Calu3 (cell line): Measurements from ENCODE around the gene RBPMS2. TPM values are rescaled to one million over a fixed set of nuclear protein-coding genes. Genes with fewer than 3 reads are reported as not detected.

ENCODE experiments used
- BruUV-seq: library from RNA; stranded (reverse); fragments of 400-500 nt; replicated peaks from 2 replicates; lab custom pipeline; 2021; lab: Mats Ljungman, UMichigan
- CTCF ChIA-PET: fragments of 300-600 bp; sonication (Branson Sonifier 250); formaldehyde crosslinking; loops from one replicate; lab custom pipeline; 2022; ENCODE audit warnings: antibody characterized with exemption; lab: Charles Lee
- DNase-seq: peaks from one replicate; pipeline ENCODE4 v3.0.0; 2022
- H3K27ac Mint-ChIP-seq: one replicate; pipeline ENCODE4 v1.8.0; 2022; ENCODE audit warnings: mixed read lengths; ENCODE audit not compliant: unreplicated experiment
- H3K27me3 Mint-ChIP-seq: one replicate; pipeline ENCODE4 v1.8.0; 2022; ENCODE audit warnings: mixed read lengths; ENCODE audit not compliant: unreplicated experiment
- H3K36me3 Mint-ChIP-seq: one replicate; pipeline ENCODE4 v1.8.0; 2022; ENCODE audit warnings: mild to moderate bottlenecking, moderate library complexity, mixed read lengths; ENCODE audit not compliant: insufficient read depth, unreplicated experiment
- H3K4me1 Mint-ChIP-seq: one replicate; pipeline ENCODE4 v1.8.0; 2022; ENCODE audit warnings: mild to moderate bottlenecking, low read depth, mixed read lengths; ENCODE audit not compliant: unreplicated experiment
- H3K4me3 Mint-ChIP-seq: one replicate; pipeline ENCODE4 v1.8.0; 2022; ENCODE audit warnings: mild to moderate bottlenecking, low read depth, moderate library complexity, mixed read lengths; ENCODE audit not compliant: unreplicated experiment
- H3K9me3 Mint-ChIP-seq: one replicate; pipeline ENCODE4 v1.8.0; 2022; ENCODE audit warnings: low read depth, mixed read lengths; ENCODE audit not compliant: unreplicated experiment
- CTCF ChIP-seq: fragments of 200-600 bp; IDR thresholded peaks from one replicate; pipeline ENCODE4 v1.8.0; 2022; ENCODE audit warnings: antibody characterized with exemption; ENCODE audit not compliant: unreplicated experiment
- intact Hi-C: fragments of 100-400 bp; cut with micrococcal nuclease; formaldehyde crosslinking; loops from one replicate; pipeline ENCODE4 v1.10.0; 2022; ENCODE audit not compliant: unreplicated experiment
- total RNA-seq: library from RNA; stranded (reverse); gene quantifications from 2 replicates; pipeline ENCODE4 v1.2.3, GENCODE V29; 2022

Gene RBPMS2
- total RNA-seq, 1 experiment from 2014 or later, result 1.4 TPM

GRCh38 chr15:64813075-64813474, 37.7 kb upstream of the RBPMS2 start:
- BruUV-seq, result no TSS peak
- H3K4me1 Mint-ChIP-seq, result no peaks in the 10 kb centered on the region
- TF ChIP-seq CTCF, result no peak
- peaks cover 8% of the 10 kb centered on the region for H3K36me3 Mint-ChIP-seq
- no peak for DNase-seq
- no peaks in the 10 kb centered on the region for H3K9me3 Mint-ChIP-seq
- H3K4me3 Mint-ChIP-seq, result no peak overlapping the region
- intact Hi-C loops, result no loop called here
- H3K27me3 Mint-ChIP-seq, result peaks cover 19% of the 10 kb centered on the region
- CTCF ChIA-PET, result interaction anchor here (0.9 kb wide), 1 partner anchor 23 kb away, joined by 3 read pairs; no protein-coding TSS in a partner anchor
- no peak overlapping the region for H3K27ac Mint-ChIP-seq

GRCh38 chr15:64810497-64811326, 35.3 kb upstream of the RBPMS2 start:
- no peaks in the 10 kb centered on the region for H3K9me3 Mint-ChIP-seq
- peaks cover 5% of the 10 kb centered on the region for H3K36me3 Mint-ChIP-seq
- H3K27me3 Mint-ChIP-seq, result peaks cover 24% of the 10 kb centered on the region
- DNase-seq, result no peak
- no peaks in the 10 kb centered on the region for H3K4me1 Mint-ChIP-seq
- CTCF ChIA-PET, result interaction anchor here (0.5 to 2.6 kb wide), 11 partner anchors 8 to 93 kb away, joined by 3 to 30 read pairs (median 3); partner anchors contain the start of gene PIF1
- no peak overlapping the region for H3K27ac Mint-ChIP-seq
- intact Hi-C loops, result loop anchor here (1.0 kb wide), 1 partner anchor 79 kb away; no protein-coding TSS in a partner anchor
- TF ChIP-seq CTCF, result no peak
- no peak overlapping the region for H3K4me3 Mint-ChIP-seq
- no TSS peak for BruUV-seq

GRCh38 chr15:64809649-64810496, 34.5 kb upstream of the RBPMS2 start:
- H3K27me3 Mint-ChIP-seq, result peaks cover 28% of the 10 kb centered on the region
- CTCF ChIA-PET, result interaction anchor here (0.5 to 2.6 kb wide), 15 partner anchors 9 to 93 kb away, joined by 3 to 30 read pairs (median 3); partner anchors contain the start of gene PIF1
- no peak overlapping the region for H3K4me3 Mint-ChIP-seq
- peak; percentile 88 for DNase-seq
- no peaks in the 10 kb centered on the region for H3K9me3 Mint-ChIP-seq
- peaks cover 5% of the 10 kb centered on the region for H3K36me3 Mint-ChIP-seq
- TF ChIP-seq CTCF, result peak; percentile 90
- no peak overlapping the region for H3K27ac Mint-ChIP-seq
- intact Hi-C loops, result loop anchor here (1.0 kb wide), 1 partner anchor 79 kb away; no protein-coding TSS in a partner anchor
- H3K4me1 Mint-ChIP-seq, result no peaks in the 10 kb centered on the region
- BruUV-seq, result no TSS peak

- no peaks in the 10 kb centered on the region for H3K4me1 Mint-ChIP-seq
- H3K27me3 Mint-ChIP-seq, result peaks cover 28% of the 10 kb centered on the region
- intact Hi-C loops, result no loop called here
- no peaks in the 10 kb centered on the region for H3K9me3 Mint-ChIP-seq
- CTCF ChIA-PET, result interaction anchor here (0.7 to 2.6 kb wide), 5 partner anchors 11 to 81 kb away, joined by 4 to 30 read pairs (median 4); no protein-coding TSS in a partner anchor
- no peak for DNase-seq
- H3K4me3 Mint-ChIP-seq, result no peak overlapping the region
- TF ChIP-seq CTCF, result no peak
- peaks cover 5% of the 10 kb centered on the region for H3K36me3 Mint-ChIP-seq
- BruUV-seq, result no TSS peak
- H3K27ac Mint-ChIP-seq, result no peak overlapping the region
Measured at GRCh38 chr15:64808785-64809453, 33.5 kb upstream of the RBPMS2 start.
